ENCODE data around the gene RARB.

GRCh38 chr3:25592510-25592968 is 164.5 kb downstream of the RARB start:
- TF ChIP-seq FOXA1 (IDR thresholded peaks at IDR 0.05) (no peak), HDGF (IDR thresholded peaks at IDR 0.05; ENCODE audit: borderline replicate concordance) (no peak), ARNT (IDR thresholded peaks at IDR 0.05) (no peak), FOXM1 (IDR thresholded peaks at IDR 0.05; ENCODE audit: borderline replicate concordance) (no peak), PKNOX1 (IDR thresholded peaks at IDR 0.05) (no peak), SP1 (IDR thresholded peaks at IDR 0.05) (no peak), NFRKB (IDR thresholded peaks at IDR 0.05) (no peak), TARDBP (IDR thresholded peaks at IDR 0.05) (no peak), SUZ12 (IDR thresholded peaks at IDR 0.05) (no peak), CTBP1 (IDR thresholded peaks at IDR 0.05; ENCODE audit: borderline replicate concordance) (no peak), FOXK2 (IDR thresholded peaks at IDR 0.05) (no peak), LEF1 (IDR thresholded peaks at IDR 0.05; ENCODE audit: borderline replicate concordance) (no peak), ZNF384 (IDR thresholded peaks at IDR 0.05) (no peak)
